NCI-H446 (cell line): ENCODE measurements around the gene HEYL.
A peak's percentile ranks its signal among the peaks of the same experiment; 100 is the strongest.

ENCODE experiments used
- DNase-seq, 2 experiments: peaks; one replicate each; lab custom pipeline; 2025; lab: John Stamatoyannopoulos, UW

The HEYL gene

GRCh38 chr1:39638965-39639304, 508 bp downstream of the HEYL start:
- no peak for DNase-seq

GRCh38 chr1:39637361-39637760, 2.1 kb downstream of the HEYL start:
- DNase-seq = no peak

GRCh38 chr1:39635871-39636210, 3.6 kb downstream of the HEYL start:
- DNase-seq = no peak

- no peak for DNase-seq
Measured at GRCh38 chr1:39635205-39635870, 4.1 kb downstream of the HEYL start.

GRCh38 chr1:39633422-39633821, 6.0 kb downstream of the HEYL start:
- no peak for DNase-seq

- no peak for DNase-seq
Measured at GRCh38 chr1:39632682-39633417, 6.6 kb downstream of the HEYL start.

- DNase-seq = no peak
Measured at GRCh38 chr1:39632323-39632681, 7.1 kb downstream of the HEYL start.

- no peak for DNase-seq
Measured at GRCh38 chr1:39631361-39632322, 7.8 kb downstream of the HEYL start.

GRCh38 chr1:39628807-39629350, 10.6 kb downstream of the HEYL start:
- no peak for DNase-seq

- no peak for DNase-seq
Measured at GRCh38 chr1:39626646-39627045, 12.8 kb downstream of the HEYL start.

- no peak for DNase-seq
Measured at GRCh38 chr1:39625462-39626273, 13.8 kb downstream of the HEYL start.

- DNase-seq = no peak
Measured at GRCh38 chr1:39625009-39625408, 14.4 kb downstream of the HEYL start.

GRCh38 chr1:39623053-39623452, 16.4 kb downstream of the HEYL start:
- DNase-seq = peak; percentile 11 to 70

- no peak for DNase-seq
Measured at GRCh38 chr1:39622427-39622826, 17.0 kb downstream of the HEYL start.

- peak in 1 of 2 experiments; percentile 42 for DNase-seq
Measured at GRCh38 chr1:39620659-39621165, 18.7 kb downstream of the HEYL start.

- no peak for DNase-seq
Measured at GRCh38 chr1:39617488-39618049, 21.9 kb downstream of the HEYL start.

- DNase-seq = no peak
Measured at GRCh38 chr1:39615086-39615673, 24.3 kb downstream of the HEYL start.

- no peak for DNase-seq
Measured at GRCh38 chr1:39614488-39614887, 25.0 kb downstream of the HEYL start.

- DNase-seq = no peak
Measured at GRCh38 chr1:39613250-39613649, 26.2 kb downstream of the HEYL start.

GRCh38 chr1:39609618-39610331, 29.7 kb downstream of the HEYL start:
- no peak for DNase-seq
